IPS-11a (cell line): Measurements from ENCODE around the gene CTAGE1.
"Not testable (repeated sequence)": the region's sequence is repeated elsewhere in the genome, so short reads cannot be mapped to it uniquely, and the experiment has no call there.

Experiments
- H3K4me3 ChIP-seq: one replicate; pipeline ENCODE4 v1.5.1; 2013; ENCODE audit warnings: low read depth, low read length, control low read depth

The CTAGE1 gene

GRCh38 chr18:22417496-22418188 is at the start of gene CTAGE1:
CTAGE1 (minus strand) TSS chr18:22417915; CDS start chr18:22417811, 104 bp downstream.
- no peak within 1 kb of the TSS for H3K4me3 ChIP-seq

DNA sequence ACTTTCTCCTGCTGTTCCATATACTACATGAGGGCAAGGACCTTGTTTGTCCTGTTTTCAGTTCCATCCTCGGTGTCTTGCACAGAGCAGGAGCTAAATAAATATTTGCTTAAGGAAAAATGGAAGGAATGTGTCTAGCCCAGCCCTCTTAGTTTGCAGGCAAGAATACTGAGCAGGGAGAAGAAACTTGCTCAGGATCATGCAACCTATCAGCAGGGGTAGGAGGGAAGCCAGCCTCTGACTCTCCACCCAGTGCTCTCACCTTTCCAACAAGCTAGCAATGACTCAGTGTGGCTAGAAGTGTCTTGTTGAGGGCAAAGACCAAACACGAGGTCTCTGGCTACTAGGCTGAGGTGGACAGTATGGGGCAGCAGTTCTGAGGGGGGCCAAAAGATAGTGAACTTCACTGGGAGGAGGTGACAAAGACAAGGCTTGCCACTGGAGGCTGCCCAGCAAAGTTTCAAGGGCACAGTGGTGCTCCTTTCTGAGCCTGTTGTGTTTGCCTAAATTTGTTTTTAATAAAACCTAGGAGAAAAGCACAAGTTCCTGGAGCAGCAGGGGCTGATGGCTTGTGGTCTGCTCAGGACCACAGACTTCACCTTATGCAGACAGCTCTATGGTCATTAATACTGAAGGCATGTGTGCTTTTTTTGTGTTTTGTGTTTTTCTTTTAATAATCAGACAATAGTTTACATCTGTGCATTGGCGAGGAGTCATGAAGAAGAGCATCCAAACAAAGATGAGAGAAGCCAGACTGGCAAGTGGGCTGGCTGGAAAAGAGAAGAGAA is 49.1 kb upstream of the CTAGE1 start:
- H3K4me3 ChIP-seq, result no peak overlapping the region

DNA sequence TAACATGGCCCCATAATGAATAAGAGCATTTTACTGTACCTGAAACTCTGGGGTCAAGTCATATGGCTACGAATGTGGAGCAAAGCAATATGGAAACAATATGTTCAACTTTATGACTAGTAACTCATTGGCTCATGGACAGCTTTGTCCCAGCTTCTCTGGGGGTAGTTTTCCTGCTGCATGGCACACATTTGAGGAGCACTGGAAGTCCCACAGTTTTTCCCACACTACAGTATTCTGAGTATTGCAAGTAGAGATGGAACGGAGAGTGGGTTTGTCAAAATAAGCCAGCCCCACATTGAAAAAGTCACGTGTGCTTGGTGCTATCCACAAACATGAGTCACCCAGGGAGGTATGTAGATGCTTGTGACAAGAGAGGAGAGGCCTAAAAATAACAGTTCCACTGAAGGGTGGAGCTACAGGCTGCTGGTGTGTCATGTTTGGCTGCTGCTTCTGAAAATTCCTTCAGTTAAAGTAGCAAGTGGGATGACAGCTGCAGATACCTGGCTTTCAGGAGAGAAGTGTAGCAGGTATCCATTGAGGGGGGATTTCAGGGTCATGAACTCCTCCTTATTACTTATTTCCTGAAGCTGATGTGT is 48.2 kb upstream of the CTAGE1 start:
- no peak overlapping the region for H3K4me3 ChIP-seq

DNA sequence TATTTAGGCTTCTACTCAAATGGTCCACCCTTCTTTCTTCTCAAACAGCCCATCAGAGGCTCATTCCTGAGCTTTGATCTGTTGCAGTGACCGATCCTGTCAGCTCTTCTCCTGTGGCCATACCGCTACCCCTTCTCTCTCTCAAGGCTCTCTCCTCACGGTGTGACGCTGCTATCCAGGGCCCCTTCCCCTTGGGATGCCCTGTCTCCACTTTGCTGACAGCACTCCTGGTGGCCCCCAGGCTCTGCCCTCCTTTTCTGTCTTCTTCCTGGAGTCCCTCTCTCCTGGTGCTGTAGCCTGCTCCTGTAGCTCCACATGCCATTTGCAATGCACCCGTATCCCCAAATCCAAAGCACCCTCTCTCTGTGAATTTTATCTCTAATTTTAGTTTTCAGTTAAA is 45.4 kb upstream of the CTAGE1 start:
- H3K4me3 ChIP-seq, result no peak overlapping the region

DNA sequence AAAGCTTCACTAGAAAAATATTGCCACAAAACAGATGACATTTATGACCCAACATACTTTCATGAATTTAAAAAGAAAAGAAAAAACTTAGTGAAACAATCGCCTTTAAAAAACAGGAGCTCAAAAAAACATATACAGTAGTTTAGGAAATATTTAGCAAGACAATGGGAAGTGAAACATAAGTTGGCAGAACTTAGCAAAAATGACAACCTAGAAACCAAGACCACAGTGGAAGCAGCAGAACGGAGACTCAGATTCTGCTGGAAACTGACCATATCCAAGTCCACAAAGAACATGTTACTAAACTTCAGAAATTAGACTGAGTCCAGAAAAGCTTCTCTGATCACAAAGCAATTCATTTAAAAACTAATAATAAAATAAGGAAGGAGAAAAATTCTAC is 41.8 kb upstream of the CTAGE1 start:
- no peak overlapping the region for H3K4me3 ChIP-seq

- H3K4me3 ChIP-seq, result no peak overlapping the region
Measured at GRCh38 chr18:22457524-22457923, 39.8 kb upstream of the CTAGE1 start.

DNA sequence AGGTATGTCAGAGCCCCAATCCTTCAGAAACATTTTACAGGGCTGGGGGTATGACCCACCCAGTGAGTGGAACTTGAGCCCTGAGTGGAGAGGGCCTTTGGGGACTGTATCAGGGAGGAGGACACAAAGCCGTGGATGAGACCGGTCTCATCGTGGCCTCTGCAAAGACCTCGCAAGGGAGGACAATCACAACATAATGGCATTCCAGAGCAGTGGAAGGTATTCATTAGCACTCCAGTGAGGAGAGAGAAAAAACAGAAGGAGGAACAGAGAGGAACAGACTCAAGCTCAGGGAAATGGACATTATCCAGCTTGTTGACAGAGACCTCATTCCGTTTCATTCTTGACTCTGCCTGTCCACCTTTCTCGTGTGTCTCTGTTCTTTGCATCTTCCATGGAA is 38.8 kb upstream of the CTAGE1 start:
- no peak overlapping the region for H3K4me3 ChIP-seq

- no peak overlapping the region for H3K4me3 ChIP-seq
Measured at GRCh38 chr18:22456116-22456480, 38.4 kb upstream of the CTAGE1 start.

GRCh38 chr18:22455425-22456115 is 37.9 kb upstream of the CTAGE1 start:
- H3K4me3 ChIP-seq, result no peak overlapping the region

GRCh38 chr18:22453315-22453714 is 35.6 kb upstream of the CTAGE1 start:
- H3K4me3 ChIP-seq, result no peak overlapping the region

- H3K4me3 ChIP-seq, result no peak overlapping the region
Measured at GRCh38 chr18:22452226-22452668, 34.5 kb upstream of the CTAGE1 start.

- H3K4me3 ChIP-seq, result no peak overlapping the region
Measured at GRCh38 chr18:22451796-22452195, 34.1 kb upstream of the CTAGE1 start.

DNA sequence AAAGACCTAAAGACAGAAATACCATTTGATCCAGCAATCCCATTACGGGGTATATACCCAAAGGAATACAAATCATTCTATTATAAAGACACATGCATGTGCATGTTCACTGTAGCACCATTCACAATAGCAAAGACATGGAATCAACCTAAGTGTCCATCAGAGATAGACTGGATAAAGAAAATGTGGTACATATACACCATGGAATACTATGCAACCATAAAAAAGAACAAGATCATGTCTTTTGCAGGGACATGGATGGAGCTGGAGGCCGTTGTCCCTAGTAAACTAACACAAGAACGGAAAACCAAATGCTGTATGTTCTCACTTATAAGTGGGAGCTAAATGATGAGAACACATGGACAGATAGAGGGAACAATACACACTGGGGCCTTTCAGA is 33.1 kb upstream of the CTAGE1 start:
- H3K4me3 ChIP-seq, result not testable (repeated sequence)

DNA sequence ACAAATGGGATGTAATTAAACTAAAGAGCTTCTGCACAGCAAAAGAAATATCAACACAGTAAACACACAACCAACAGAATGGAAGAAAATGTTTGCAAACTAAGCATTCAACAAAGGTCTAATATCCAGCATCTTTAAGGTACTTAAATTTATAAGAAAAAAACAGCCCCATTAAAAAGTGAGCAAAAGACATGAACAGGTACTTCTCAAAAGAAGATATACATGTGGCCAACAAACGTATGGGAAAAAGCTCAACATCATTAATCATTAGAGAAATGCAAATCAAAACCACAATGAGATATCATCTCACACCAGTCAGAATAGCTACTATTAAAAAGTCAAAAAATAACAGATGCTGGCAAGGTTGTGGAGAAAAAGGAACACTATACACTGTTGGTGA is 32.6 kb upstream of the CTAGE1 start:
- not testable (repeated sequence) for H3K4me3 ChIP-seq

DNA sequence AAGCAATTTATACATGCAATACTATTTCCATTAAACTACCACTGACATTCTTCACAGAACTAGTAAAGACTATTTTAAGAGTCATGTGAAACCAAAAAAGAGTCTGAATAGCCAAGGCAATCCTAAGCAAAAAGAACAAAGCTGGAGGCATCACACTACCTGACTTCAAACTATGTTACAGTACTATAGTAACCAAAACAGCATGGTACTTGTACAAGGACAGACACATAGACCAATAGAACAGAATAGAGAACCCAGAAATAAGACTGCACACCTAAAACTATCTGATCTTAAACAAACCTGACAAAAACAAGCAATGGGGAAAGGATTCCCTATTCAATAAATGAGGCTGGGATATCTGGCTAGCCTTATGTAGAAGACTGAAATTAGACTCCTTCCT is 32.0 kb upstream of the CTAGE1 start:
- H3K4me3 ChIP-seq, result not testable (repeated sequence)

DNA sequence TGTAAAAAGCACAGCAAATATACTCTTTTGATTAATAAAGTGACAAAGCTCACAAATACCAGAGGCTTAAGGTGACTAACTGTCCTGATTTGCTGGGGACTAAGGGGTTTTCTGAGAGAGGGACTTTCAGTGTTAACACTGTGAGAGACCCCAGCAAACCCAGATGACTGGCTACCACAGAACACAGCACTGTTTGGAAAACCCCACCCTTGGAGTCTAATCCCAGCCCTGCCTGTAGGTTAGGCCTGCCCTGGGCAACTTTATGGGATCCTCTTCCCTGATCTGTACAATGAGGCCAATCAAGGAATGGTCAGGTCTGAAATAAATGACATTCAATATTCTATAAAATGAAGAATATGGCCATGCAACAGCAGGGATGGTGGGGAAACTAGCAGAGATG is 30.5 kb upstream of the CTAGE1 start:
- H3K4me3 ChIP-seq, result no peak overlapping the region

- no peak overlapping the region for H3K4me3 ChIP-seq
Measured at GRCh38 chr18:22447792-22448191, 30.1 kb upstream of the CTAGE1 start.

- H3K4me3 ChIP-seq, result no peak overlapping the region
Measured at GRCh38 chr18:22446911-22447310, 29.2 kb upstream of the CTAGE1 start.

DNA sequence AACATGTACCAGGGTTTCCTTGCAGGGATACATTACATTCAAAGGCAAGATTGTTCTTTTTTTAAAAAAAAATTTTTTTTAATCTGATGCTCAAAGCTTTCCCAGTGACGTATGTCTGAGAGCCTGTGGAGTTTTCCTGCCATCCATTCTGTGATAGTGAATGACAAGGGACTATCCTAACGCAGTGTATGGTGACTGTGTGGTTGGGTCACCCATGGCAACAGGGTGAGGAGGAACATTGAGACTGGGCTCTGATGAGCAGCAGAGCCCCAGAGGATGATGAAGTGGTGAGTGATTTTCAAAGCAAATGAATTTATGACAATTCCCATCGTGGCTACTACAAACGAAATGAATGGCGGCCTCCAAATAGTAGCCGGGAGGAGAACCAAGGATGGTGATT is 28.6 kb upstream of the CTAGE1 start:
- H3K4me3 ChIP-seq, result no peak overlapping the region

- H3K4me3 ChIP-seq, result no peak overlapping the region
Measured at GRCh38 chr18:22441638-22442037, 23.9 kb upstream of the CTAGE1 start.

GRCh38 chr18:22439447-22439846 is 21.7 kb upstream of the CTAGE1 start:
- no peak overlapping the region for H3K4me3 ChIP-seq

DNA sequence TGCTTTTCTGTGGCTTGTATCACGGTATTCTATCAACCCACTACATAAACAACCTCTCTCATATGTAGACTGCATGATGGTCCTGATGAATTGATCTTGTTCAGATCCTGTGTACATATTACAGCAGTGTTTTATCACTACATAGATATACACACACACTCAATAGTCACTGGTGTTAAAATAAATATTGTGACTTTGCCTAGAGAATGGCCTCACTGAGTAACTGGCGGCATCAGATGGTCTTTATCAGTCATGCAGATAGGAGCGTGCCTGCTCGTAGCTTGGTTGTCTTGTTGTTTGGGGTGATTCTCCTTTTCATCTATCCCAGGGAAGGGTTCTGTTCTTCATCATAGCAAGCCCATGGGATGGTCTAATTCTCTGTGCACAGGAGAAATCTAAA is 18.4 kb upstream of the CTAGE1 start:
- no peak overlapping the region for H3K4me3 ChIP-seq
